ENCODE measurements around the gene FUT7. TPM values are rescaled to one million over a fixed set of nuclear protein-coding genes. Genes with fewer than 3 reads are reported as not detected.

FUT7 gene
- total RNA-seq, 1 experiment from 2014 or later, result not detected

DNA sequence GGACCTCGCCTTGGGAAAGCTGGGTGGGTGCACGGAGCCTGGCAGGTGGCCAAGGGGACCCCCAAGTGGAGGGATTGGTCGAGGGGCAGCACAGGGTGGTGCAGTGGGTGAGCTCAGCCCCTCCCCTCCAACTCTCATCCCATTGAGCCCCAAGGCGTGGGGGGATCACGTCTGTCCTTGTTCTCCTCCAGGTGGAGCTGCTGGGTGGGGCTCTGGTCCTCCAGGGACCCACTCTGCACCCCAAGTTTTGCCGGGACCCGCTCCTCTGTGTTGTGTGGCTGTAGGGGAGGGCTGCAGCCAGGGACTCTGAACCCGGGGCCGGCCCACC, 3.6 kb upstream of the FUT7 start (continued):
- TF ChIP-seq EZH2phosphoT487 (IDR thresholded peaks at IDR 0.05; ENCODE audit: borderline replicate concordance), result no peak

DNA sequence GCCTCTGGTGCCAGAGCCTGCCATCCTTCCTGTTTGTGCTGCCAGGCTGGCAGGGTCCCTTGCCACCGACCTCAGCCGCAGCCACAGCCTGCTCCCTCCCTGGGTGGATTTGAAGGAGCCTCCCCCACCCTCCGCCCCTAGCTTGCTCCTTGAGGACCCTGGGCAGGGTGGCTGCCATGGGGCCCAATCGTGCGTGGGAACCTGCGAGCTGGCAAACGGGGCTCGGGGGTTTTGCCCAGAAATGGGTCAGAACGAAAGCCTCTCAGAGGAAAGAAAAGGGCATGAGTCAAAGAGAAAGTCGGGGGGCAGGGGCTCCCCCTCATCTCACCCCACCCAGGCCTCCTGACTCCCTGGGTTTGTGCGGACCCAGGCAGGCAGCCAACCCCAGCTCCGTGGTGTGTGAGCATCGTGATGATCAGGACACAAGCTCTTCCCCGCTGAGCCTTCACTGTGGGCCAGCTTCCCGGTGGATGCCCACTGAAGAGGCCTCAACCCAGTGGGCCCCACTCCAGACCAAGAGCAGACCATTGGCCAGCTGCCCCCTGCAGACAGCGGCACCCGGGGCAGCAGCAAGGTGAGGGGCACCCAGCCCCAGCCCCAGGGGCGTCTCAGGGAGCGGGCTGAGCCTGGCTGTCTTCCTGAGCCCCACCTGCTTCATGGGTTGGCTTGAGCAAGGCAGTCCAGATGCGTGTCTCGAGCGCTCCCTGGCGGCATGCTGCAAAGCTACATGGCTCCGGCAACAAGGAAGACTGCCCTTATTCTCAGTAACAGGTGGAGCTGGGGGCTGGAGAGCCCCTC, 3.0 kb upstream of the FUT7 start:
- H3K9me3 ChIP-seq (ENCODE audit: control insufficient read depth in 1 of 2, insufficient read depth in 1 of 2, low read depth in 1 of 2, low read length in 2 of 2), result no peaks in the 10 kb centered on the region
- no peaks in the 10 kb centered on the region for H3K79me2 ChIP-seq (ENCODE audit: insufficient read depth, low read length)
- H3K27me3 ChIP-seq (ENCODE audit: insufficient read depth, low read length), result no peaks in the 10 kb centered on the region
- H3K9me2 ChIP-seq (ENCODE audit: insufficient read depth), result no peaks in the 10 kb centered on the region
- H3K27ac ChIP-seq (ENCODE audit: low read depth, low read length), result no peak overlapping the region; the same call in 1 of the 2 replicates
- peak overlapping the region; percentile 70 for H3K4me2 ChIP-seq (ENCODE audit: low read length)
- POLR2A ChIA-PET, result interaction anchor here (1.4 kb wide), 1 partner anchor 87 kb away, joined by 9 read pairs; no protein-coding TSS in a partner anchor
- no peak overlapping the region for H2AFZ ChIP-seq (ENCODE audit: low read depth, low read length, poor library complexity, severe bottlenecking)
- DNase-seq (ENCODE audit: low read depth, low spot score) (peak; percentile 69), ATAC-seq (peak; percentile 95)
- intact Hi-C loops (cut with micrococcal nuclease), result loop anchor here (1.0 to 5.0 kb wide), 3 partner anchors 87 to 248 kb away; partner anchors contain the start of gene AJM1
- no TSS peak for BruUV-seq (replicated peaks)
- no peaks in the 10 kb centered on the region for H4K20me1 ChIP-seq (ENCODE audit: insufficient read depth)
- CTCF ChIA-PET, result interaction anchor here (0.6 to 4.0 kb wide), 33 partner anchors 10 to 251 kb away, joined by 3 to 109 read pairs (median 4); partner anchors contain the start of genes AJM1, C8G, MAN1B1 and NPDC1
- peak overlapping the region; percentile 27; the same call in 1 of the 2 replicates for H3K9ac ChIP-seq (ENCODE audit: low read length)
- TF ChIP-seq ZFX (IDR thresholded peaks at IDR 0.05) (no peak), TCF7L2 (IDR thresholded peaks at IDR 0.05; ENCODE audit: borderline replicate concordance, extremely low read depth, insufficient read depth, insufficient read length) (peak; percentile 0), POLR2AphosphoS5 (IDR thresholded peaks at IDR 0.05; ENCODE audit: low read depth, low read length) (peak; percentile 27), YY1 (IDR thresholded peaks at IDR 0.05; ENCODE audit: extremely low read depth, insufficient replicate concordance, low read depth, low read length) (no peak)
- TF ChIP-seq, protein P1, sequence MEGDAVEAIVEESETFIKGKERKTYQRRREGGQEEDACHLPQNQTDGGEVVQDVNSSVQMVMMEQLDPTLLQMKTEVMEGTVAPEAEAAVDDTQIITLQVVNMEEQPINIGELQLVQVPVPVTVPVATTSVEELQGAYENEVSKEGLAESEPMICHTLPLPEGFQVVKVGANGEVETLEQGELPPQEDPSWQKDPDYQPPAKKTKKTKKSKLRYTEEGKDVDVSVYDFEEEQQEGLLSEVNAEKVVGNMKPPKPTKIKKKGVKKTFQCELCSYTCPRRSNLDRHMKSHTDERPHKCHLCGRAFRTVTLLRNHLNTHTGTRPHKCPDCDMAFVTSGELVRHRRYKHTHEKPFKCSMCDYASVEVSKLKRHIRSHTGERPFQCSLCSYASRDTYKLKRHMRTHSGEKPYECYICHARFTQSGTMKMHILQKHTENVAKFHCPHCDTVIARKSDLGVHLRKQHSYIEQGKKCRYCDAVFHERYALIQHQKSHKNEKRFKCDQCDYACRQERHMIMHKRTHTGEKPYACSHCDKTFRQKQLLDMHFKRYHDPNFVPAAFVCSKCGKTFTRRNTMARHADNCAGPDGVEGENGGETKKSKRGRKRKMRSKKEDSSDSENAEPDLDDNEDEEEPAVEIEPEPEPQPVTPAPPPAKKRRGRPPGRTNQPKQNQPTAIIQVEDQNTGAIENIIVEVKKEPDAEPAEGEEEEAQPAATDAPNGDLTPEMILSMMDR (IDR thresholded peaks at IDR 0.05 in 2 of 3, conservative IDR thresholded peaks at IDR 0.05 in 1 of 3; ENCODE audit: borderline replicate concordance in 1 of 3, insufficient read depth in 1 of 3, low read depth in 2 of 3, low read length in 2 of 3), result peak in 2 of 3 experiments; percentile 85 to 96; a peak in 4 of 6 replicates
- TF ChIP-seq, protein P2, sequence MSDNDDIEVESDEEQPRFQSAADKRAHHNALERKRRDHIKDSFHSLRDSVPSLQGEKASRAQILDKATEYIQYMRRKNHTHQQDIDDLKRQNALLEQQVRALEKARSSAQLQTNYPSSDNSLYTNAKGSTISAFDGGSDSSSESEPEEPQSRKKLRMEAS (IDR thresholded peaks at IDR 0.05), result no peak
- H3K36me3 ChIP-seq (ENCODE audit: control insufficient read depth in 1 of 2, insufficient read depth in 2 of 2, low read length in 2 of 2), result peaks cover 3 to 7% of the 10 kb centered on the region in 2 experiments; a peak in 2 of 4 replicates
- H3K4me1 ChIP-seq (ENCODE audit: control insufficient read depth in 1 of 2, insufficient read depth in 2 of 2, low read length in 2 of 2), result peaks cover 9 to 20% of the 10 kb centered on the region in 2 experiments; a peak in 3 of 4 replicates
- peak overlapping the region in 1 of 2 experiments; percentile 22; a peak in 1 of 4 replicates for H3K4me3 ChIP-seq (replicated peaks in 1 of 2; ENCODE audit: low read depth in 1 of 2, low read length in 2 of 2)
- RAD21 ChIA-PET (ENCODE audit: low non-redundant PET in 1 of 2, low total read pairs in 2 of 2, uncharacterized antibody in 2 of 2, unreplicated experiment in 2 of 2), result interaction anchor here (0.9 to 1.9 kb wide), 5 partner anchors 12 to 277 kb away, joined by 3 to 25 read pairs (median 3); partner anchors contain the start of gene LCN8 (in 1 of the 2)
